HG03159 (cell line): ENCODE data around the gene PSMB10.

Experiments
- ATAC-seq: cut with Tn5 transposase; IDR thresholded peaks from one replicate; pipeline ENCODE4 v1.9.1; 2021; ENCODE audit warnings: mild to moderate bottlenecking, moderate library complexity; ENCODE audit not compliant: unreplicated experiment

Gene PSMB10

DNA sequence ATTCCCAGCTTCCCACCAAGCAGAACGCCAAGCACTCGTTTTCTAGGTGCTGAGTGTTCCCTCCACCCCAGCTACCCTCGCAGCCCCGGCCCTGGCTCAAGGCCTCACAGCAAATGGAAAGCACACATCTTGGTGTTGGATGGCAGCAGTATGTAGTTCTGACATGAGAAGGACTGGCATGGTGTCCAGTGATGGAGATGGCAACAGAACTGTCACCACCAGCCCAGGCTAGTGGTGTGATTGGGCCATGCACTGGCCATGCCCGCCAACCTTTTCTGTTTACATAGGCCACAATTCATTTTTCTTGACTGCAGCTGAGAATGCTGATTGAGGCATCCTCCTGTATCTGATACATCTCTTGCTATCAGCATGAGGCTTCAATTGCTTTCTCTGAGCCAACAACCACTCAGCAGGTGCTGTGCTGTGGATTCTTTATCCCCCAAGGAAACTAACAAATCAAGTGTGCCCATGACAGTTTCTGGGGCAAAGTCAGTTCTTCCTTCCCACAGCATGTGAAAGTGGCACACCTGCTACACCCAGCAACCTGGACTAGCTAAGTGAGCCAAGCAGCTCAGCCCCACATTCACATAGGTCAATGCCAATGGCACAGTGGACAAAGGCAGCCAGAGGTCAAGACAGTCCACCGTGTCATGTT is 28.0 kb upstream of the PSMB10 start:
- ATAC-seq = no peak

DNA sequence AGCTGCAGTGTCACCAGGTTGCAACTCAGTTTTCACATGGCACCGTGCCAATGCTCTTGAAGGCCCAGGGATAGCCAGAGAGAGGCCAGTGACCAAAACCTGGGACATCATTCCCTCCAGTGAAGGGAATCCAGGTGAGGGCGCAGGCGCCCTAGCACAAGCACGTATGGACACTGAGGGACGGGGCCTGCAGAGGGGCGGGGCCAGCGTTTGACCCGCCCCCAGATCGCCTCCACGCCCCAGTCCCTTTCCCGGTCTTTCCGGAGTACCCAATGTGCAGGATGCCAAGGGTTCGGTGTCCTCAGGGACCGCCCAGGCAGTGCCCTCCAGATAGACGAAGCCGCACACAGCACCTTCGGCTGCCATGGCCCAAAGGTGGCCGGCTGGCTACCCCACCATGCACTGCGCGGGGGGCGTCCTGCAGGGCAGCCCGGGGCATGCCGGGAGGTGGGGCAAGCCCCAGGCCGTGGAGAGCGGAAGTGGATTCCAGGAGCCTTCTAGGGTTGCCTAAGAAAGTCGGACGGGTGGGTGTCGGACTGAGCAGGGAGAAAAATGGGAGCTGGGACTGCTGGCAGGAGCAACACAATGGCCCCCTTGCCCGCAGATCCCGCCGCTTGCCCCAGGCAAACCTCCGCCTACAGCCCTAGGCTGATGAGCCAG is 27.1 kb upstream of the PSMB10 start:
- no peak for ATAC-seq

DNA sequence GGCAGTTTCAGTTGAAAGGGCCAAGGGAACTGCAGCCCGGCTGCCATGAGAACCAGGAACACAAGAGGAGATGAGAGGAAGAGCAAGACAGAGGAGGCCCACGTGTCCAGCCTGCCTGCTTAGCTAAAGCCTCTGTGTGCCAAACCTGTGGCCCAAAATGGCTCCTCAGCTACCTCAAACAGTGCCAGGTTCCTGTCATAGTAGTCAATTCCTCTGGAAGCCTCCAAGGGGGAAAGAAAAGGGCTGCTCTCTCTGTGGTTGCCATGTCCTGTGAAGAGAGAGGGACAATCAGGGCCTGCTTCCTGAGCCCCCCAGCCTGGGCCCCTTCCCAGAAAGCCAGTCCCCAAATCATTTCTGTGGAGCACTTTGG is 26.6 kb upstream of the PSMB10 start:
- ATAC-seq = no peak

DNA sequence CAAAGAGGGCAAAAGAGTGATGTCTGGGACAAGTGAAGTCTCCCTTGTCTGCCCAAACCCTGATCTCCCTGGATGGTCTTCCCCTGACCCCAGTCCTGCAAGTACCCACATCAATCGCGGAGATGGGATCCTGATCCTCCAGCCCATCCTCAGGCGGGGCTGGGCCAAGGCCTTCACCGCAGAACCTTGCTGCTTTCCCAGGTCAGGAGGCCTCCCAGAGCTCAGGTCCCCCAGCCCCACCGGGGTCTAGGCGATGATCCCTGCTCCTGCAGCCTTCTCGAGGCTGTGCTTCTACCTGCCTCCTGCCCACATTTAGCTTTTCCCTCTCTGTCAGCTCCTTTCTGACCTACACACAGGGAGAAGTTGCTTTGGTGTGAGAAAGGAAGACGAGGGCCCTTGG is 25.5 kb upstream of the PSMB10 start:
- no peak for ATAC-seq

DNA sequence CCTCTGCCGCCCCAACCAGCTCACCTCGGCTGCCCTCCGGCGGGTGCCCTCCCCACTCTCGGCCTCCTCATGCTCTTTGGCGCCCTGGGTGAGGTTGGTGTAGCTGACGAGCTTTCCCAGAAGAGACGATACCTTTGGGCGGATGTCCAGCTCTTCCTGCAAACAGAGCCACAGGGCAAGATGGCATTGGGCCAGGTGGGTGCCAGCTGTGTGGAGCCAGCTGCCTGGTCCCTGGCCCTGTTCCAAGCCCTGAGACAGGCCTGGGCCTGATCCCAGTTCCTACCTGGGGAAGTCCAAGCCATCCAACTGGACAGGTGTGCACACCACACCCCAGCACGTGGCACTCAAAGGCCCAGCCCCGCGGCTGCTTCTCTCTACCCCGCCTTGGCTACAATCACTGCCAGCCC is 24.9 kb upstream of the PSMB10 start:
- no peak for ATAC-seq

DNA sequence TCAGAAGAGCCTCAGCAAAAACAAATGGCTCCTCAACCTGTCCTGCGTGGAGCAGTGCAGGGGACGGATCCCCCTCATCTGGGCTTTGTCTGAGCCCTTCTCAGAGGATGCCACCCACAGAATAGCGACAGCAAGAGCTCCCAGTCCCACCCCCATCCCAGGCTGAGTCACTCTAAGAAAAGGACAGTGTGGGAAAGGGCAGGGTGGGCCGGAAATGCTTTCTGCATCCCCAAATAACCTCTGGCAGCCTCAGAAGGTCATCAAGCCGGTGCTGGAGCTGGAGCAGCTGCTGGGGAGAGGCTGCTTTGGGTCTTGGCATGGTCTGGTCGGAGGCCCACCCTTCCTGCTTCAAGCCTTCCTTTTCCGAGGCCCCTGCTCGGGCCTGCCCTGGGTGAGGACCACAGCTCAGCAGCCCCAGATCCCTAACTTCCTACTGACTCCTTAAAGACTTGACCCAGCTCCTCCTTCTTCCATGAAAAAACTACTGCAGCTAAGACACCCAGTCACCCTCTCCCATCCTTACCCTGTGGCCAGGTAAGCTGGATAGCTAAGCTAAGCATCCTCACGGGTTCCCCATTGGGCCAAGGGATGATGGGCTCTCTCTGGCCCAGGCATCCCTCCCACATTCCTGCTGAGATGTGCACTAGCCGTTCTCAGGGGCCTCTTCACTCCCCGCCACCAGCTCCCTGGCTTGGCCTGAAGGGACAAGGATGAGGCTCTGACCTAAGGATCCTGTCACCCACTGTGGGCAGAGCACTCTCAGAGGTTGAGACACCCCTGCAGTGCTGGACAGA is 23.1 kb upstream of the PSMB10 start:
- no peak for ATAC-seq

DNA sequence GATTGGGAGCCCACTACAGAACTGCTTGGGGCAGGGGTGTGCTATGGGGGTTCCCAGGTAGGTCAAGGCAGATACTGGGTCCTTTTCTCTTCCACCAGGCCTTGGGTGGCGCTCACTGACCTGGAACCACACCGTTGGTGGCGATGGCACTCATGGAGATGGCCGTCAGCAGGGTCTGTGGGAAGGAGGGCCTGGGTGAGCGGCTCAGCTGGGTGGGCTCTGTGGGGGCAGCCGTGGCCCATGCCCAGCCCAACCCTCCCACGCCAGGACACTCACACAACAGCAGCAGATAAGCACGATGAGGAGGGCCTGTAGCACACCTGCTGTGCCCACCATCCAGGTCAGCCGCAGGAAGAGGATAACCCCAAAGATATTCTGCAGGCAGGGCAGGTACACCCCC is 21.0 kb upstream of the PSMB10 start:
- ATAC-seq = no peak

DNA sequence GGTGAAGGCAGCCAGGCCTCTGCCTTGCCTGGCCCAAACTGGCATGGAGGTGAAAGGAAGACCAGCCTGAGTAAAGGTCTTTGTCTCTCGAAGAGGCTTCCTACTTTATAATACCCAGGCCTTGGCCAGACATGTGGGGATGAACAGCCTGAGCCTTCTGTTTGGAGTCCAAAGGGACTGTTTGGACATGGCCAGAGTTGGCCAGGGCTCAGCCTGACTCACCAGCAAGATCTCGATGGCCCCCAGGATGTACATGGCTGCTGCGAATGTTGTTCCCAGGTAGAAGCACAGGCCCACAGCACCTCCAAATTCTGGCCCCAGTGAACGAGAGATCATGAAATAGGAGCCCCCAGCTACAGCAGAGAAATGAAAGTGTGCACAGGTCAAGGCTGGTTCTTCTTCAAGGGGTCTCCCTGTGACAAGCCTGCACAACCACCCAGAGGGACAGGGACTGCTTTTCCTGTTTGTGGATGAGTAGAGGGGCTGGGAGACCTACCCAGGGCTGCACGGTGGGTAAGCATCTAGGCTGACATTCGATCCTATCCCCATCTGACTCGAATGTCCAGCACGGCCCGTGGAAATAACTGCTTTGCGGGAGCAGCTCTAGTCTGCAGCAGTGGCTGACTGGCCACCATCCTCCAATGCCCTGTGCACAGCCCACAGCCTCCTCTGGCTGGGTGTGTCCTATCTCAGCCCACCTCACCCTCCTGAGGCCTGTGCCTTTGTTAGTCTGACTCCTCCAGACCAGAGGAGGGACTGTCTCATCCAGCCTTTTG is 18.0 kb upstream of the PSMB10 start:
- no peak for ATAC-seq

DNA sequence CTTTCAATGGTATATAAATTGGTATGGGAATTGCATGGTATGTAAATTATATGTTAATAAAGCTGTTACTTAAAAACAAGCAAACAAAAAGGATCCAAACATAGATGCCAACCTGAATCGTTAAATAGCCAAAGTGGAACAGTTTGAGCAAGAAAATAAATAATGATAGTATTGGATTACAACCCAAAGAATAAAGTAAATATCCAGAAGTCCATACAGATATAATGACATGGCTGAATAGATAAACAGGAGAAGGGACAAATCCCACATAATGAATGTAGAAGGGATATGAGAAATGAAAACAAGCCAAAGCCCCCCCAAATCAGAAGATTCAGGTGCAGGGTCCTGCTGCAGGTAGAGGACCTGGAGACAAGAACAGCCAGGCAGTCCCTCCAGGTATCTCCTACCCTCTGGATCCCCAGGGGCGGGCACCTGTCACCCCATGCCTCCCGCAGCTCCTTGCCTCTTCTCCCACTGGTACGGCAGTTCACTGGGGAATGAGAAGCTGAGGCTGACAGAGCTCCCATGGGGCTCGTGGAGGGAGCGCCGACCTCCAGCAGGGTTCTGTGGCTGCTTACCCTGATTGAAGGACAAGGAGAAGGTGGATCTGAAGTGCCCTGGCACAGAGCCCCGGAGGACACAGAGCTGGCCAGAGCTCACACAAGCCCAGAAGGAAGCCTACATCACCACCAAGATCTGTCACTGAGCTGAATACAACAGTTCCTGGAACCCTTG is 17.2 kb upstream of the PSMB10 start:
- no peak for ATAC-seq

DNA sequence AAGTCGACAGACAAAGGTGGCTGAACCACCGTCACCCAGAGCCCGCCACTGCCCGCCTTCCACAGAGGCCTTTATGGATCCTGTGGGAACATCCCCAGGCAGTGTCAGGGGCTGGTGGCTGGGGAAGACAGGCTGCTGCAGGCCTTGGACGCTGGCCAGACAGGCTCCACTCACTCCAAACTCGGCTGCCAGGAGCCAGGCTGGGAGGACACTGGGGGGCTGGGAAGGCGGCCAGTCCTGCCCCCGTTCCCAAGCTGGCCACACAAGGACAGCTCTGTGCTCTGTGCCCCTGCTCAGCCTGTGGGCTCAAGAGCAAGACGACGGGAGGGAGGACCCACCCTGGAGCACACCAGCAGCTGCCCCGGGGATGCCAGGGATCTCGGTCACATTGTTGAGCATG is 14.8 kb upstream of the PSMB10 start:
- ATAC-seq = no peak

DNA sequence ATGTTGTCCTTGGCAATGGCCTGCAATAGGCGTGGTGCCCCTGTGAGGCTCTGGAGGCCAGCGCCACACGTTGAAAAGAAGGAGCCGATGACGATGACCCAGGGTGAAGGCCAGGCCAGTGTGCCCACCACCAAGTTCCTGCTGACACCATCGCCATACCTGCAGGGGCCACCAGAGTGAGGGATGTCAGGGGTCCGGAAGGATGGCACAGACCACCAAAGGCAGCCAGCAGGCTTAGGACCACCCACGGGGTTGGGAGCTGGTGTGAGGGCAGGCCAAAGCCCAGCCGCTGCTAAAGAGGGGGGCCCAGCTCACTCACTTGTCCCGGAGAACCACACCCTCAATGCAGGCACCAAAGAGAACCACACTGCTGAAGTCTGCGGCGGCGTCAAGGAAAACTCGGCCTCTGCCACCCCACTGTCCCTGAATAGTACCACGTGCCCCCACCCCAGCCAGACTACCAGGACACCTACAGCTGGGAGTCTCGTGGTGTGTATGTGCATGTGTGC is 13.7 kb upstream of the PSMB10 start:
- ATAC-seq = no peak

DNA sequence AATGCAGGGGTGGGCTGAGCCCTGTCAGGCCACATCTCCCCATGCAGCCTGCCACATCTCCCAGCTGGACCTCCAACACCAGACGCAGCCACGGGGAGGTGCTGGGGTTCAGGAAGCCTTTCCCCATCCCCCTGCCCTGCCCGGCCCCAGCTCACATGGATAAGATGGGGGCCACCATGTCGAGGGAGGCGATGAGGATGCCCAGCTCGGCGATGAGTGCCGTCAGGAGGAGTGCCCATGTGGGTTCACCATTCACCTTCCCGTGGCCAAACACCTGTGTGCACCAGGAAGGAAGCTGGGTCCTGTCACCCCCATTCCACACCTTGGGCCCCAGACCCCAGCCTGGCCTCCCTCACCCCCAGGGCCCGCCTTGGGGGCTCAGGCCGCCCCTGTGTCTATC is 13.0 kb upstream of the PSMB10 start:
- no peak for ATAC-seq

DNA sequence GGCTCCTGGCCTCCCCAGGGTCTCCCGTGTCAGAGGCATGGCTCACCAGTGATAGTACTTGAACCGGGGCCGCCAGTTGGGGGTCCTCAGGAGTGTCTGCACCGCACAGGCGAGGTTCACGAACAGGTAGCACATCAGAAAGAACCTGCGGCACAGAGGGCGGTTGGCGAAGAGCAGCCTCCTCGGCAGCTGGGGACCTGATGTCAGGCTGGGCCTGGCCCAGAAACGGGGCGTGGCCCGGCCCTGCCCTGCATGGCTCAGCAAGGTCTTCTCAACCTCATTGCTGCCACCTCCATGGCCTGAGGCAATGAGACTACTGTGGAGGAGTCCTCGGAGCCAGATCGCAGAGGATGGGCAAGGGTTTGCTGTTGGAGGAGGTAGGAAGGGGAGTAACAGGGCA is 11.4 kb upstream of the PSMB10 start:
- no peak for ATAC-seq

DNA sequence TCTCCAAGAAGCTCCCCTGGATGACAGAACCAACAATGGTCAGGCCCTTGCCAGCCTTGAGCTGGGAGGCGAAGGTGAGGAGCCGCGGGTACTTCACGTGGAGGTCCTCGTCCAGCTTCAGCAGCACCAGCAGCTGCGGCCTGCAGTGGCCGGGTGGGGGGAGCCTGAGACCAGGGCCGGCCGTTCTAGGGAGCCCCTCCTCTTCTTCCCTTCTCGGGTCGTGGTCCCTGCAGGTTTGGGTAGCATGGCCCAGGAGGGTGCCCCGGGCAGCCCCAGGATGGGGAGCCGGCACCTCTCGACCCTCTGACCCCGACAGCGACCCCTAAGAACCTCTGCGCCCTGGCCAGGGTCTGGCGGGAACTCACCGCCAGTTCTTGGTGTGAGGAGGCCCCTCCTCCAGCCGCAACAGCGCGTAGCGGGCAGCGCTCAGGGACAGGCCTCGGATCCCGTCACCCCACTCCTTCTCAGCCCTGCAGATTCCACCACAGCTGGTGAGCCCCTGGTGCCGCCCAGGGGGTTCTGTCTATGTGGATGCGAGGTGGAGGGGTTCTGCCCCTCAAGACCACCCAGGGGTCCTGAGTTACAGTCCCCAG is 10.4 kb upstream of the PSMB10 start:
- no peak for ATAC-seq

DNA sequence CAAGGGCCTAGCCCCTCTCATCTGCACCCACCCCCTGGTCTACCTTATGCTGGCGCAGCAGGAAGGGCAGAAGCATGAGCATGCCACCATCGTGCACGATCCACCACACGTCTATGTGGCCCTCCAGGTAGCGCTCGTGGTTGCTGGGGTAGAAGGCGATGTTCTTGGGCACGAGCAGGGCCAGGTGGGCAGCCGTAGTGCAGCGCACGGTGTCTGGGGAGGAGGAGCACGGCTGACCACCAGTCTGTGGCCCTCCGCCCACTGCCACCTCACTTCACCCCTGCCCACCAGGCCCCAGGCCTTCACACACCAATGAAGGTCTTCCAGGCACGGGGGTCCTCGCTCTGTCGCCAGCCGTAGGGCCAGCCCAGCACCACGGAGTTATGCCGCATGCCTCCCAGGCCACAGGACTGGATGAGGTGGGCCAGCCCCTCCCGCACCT is 9.5 kb upstream of the PSMB10 start:
- ATAC-seq = no peak

DNA sequence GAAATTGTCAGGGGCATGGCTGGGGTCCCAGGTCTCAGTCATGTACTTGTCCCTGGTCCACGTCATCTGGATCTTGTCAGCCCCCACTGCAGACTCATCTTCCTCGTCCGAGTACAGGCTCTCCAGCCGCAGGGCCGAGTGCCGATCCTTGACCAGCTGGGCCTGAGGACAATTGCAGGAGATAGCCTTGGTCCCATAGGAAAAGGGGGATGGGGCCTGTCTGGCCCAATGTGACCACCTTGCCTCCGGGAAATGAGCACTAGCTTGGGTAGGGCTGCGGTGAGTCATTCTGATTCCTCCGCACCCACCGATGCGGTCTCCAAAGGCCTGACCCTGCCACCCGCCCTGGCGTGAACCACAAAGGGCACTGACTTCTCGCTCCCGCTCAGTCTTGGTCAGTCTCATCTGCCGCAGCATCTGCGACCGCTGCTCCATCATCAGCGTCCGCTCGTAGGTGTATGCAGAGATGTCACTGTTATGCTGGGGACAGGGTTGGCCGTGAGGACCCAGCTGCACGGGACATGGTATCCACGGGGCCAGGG is 8.8 kb upstream of the PSMB10 start:
- no peak for ATAC-seq

DNA sequence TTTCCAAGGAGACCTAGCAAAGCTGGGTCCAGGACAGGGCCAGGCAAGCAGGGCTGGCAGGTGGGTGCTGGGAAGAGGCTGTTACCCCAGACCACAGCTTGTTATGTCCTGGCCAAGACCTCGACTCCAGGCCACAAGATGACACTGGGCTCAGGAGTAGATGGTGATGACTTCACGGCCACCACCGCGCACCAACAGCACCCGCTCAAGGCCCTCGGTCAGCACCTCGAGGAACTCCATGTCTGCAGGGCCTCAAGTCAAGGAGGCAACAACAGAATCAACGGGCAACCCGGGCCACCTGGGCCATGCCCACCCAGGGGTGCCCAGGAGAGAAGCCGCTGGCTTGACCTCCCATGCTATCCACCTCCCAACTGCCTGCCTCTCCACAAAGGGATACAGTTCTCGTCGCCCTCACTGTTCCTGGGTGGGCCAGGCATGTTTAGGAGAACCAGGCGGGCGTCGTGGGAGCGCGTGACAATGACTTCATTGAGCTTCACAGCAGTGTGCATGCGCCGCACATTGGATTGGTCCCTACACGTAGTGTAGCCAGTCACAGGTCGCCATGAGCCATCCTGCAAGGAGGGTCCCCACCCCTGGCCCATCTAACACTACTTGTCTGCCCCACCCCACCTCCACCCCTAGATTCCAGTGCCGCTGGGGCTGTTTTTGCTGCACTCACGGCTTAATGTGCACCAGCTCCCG is 8.2 kb upstream of the PSMB10 start:
- no peak for ATAC-seq

DNA sequence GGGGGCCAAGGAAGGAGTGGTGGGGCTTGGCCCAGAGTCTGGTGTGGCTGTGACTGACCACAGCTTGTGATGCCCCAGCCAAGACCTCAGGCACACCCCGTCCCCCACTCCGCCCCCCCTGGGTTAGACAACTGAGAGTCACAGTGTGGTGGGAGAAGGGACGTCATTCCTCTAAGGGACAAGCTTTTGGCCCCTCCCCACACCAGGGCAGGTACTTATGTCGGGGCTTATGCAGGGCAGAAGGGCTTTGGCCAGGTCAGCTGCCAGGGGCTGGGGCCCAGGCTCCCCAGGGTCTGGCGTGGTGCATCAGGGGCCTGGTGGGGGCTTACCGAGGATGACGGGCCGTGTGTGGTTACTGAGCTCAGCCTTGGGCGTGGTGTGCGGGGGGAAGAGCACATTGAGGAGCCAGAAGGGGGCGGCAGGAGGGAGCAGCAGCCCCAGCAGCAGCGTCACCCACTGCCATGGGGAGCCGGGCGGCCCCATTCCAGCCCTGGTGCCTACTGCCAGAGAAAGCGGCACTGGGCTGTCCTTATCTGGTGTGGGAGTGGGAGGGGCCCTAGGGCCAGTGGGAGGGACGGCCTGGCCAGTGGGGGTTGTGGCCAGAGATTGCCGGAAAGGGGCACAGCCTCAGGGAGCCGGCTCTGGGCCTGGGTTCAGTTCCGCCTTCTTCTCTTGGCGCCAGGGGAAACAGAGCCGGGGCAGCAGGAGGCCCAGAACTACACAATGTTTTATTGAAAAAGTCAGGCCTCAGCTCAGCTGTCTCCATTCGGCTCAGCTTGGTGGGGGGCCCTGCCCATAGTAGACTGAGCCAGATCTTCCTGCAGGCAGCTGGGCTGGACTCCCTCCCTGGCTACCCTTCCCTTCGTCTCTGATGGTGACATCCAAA is 7.2 kb upstream of the PSMB10 start, which contains the start of gene LCAT:
LCAT (minus strand) TSS at position 502 of the 886 bp plus-strand sequence; CDS start at position 483, 19 bp downstream.
- no peak for ATAC-seq
